Natural killer cell (primary cell): Measurements from ENCODE around the gene C16orf74. TPM values are rescaled to one million over a fixed set of nuclear protein-coding genes. Genes with fewer than 3 reads are reported as not detected.

Source experiments
- ATAC-seq, 3 donors: fragments of 150-1000 bp in 2 of 3; fragments of 200-7000 bp in 1 of 3; cut with Tn5 transposase; 1 replicate in 1 of 3; 2 replicates in 2 of 3; pipeline ENCODE4 v1.10.0; 2021; ENCODE audit warnings: mild to moderate bottlenecking in 2 of 3, moderate library complexity in 2 of 3
- DNase-seq, 2 donors: peaks; one replicate each; pipeline versions ENCODE4 v3.0.0 to v3.0.0-alpha.2; 2013 to 2021; ENCODE audit warnings: mixed read lengths in 1 of 2
- H3K27ac ChIP-seq: one replicate; pipeline ENCODE4 v1.5.1; 2013; ENCODE audit warnings: mild to moderate bottlenecking, low read length
- H3K27me3 ChIP-seq: one replicate; pipeline ENCODE4 v1.6.1; 2013; ENCODE audit warnings: low read length; ENCODE audit not compliant: control insufficient read depth, insufficient read depth
- H3K36me3 ChIP-seq: one replicate; pipeline ENCODE4 v1.6.1; 2013; ENCODE audit warnings: low read length; ENCODE audit not compliant: control insufficient read depth, insufficient read depth
- H3K4me1 ChIP-seq: one replicate; pipeline ENCODE4 v1.6.1; 2013; ENCODE audit warnings: low read length; ENCODE audit not compliant: control insufficient read depth, insufficient read depth
- H3K4me3 ChIP-seq: one replicate; pipeline ENCODE4 v1.5.1; 2013; ENCODE audit warnings: low read length
- H3K9me3 ChIP-seq: one replicate; pipeline ENCODE4 v1.6.1; 2013; ENCODE audit warnings: low read length; ENCODE audit not compliant: control insufficient read depth, insufficient read depth
- H3K27ac Mint-ChIP-seq, 2 donors: one replicate each; pipeline ENCODE4 v1.8.0; 2022; ENCODE audit warnings: mild to moderate bottlenecking in 2 of 2, mixed read lengths in 2 of 2, moderate library complexity in 1 of 2
- H3K27me3 Mint-ChIP-seq, 2 donors: one replicate each; pipeline ENCODE4 v1.8.0; 2022; ENCODE audit warnings: low read depth in 2 of 2, mixed read lengths in 2 of 2
- H3K36me3 Mint-ChIP-seq: one replicate; pipeline ENCODE4 v1.8.0; 2022; ENCODE audit warnings: mixed read lengths
- H3K4me1 Mint-ChIP-seq, 2 donors: one replicate each; pipeline ENCODE4 v1.8.0; 2022; ENCODE audit warnings: mixed read lengths in 2 of 2
- H3K4me3 Mint-ChIP-seq: one replicate; pipeline ENCODE4 v1.8.0; 2022; ENCODE audit warnings: mild to moderate bottlenecking, moderate library complexity, mixed read lengths
- H3K9me3 Mint-ChIP-seq, 2 donors: one replicate each; pipeline ENCODE4 v1.8.0; 2022; ENCODE audit warnings: mixed read lengths in 2 of 2
- CTCF ChIP-seq: fragments of 200-600 bp; IDR thresholded peaks from one replicate; pipeline ENCODE4 v1.8.0; 2022; ENCODE audit warnings: antibody characterized with exemption
- WGBS: methylation state at CpG from one replicate; pipeline ENCODE4 v1.1.7; 2013; ENCODE audit warnings: missing lambda C conversion rate; ENCODE audit not compliant: insufficient coverage; 5-methylcytosine and 5-hydroxymethylcytosine counted together
- intact Hi-C: fragments of 100-400 bp; cut with micrococcal nuclease; formaldehyde crosslinking; loops from one replicate; pipeline ENCODE4 v1.14.2; 2022
- total RNA-seq, 4 donors: library from RNA; stranded (reverse); fragments of 120-200 nt in 1 of 4; gene quantifications; one replicate each; pipeline versions ENCODE4 v1.2.3 to v1.2.4, GENCODE V29; 2013 to 2022

C16orf74 gene
- total RNA-seq, 3 donors from 2014 or later (not counting 1 experiment from before 2014, with no cell fraction given) = 0.71 to 2.2 (median 1.8) TPM

- H3K36me3 Mint-ChIP-seq = no peaks in the 10 kb centered on the region
- no peak overlapping the region for H3K4me3 Mint-ChIP-seq
- Histone ChIP-seq H3K36me3 (no peaks in the 10 kb centered on the region), H3K27me3 (no peaks in the 10 kb centered on the region), H3K9me3 (no peaks in the 10 kb centered on the region), H3K27ac (no peak overlapping the region), H3K4me1 (peaks cover 17% of the 10 kb centered on the region), H3K4me3 (no peak overlapping the region)
- WGBS = 91% methylated on average over 2 of the region's 2 CpGs
- ATAC-seq (no peak), DNase-seq (no peak)
- TF ChIP-seq CTCF = no peak
- H3K4me1 Mint-ChIP-seq = peaks cover 7 to 12% of the 10 kb centered on the region in 2 donors
- intact Hi-C loops = no loop called here
- no peaks in the 10 kb centered on the region for H3K27me3 Mint-ChIP-seq
- H3K27ac Mint-ChIP-seq = no peak overlapping the region
- no peaks in the 10 kb centered on the region for H3K9me3 Mint-ChIP-seq
Measured at GRCh38 chr16:85685251-85685650, 65.6 kb downstream of the C16orf74 start.

- Mint-ChIP-seq H3K27me3 (no peaks in the 10 kb centered on the region), H3K9me3 (no peaks in the 10 kb centered on the region), H3K4me1 (peaks cover 10 to 20% of the 10 kb centered on the region in 2 donors), H3K4me3 (no peak overlapping the region), H3K36me3 (no peaks in the 10 kb centered on the region), H3K27ac (no peak overlapping the region)
- ATAC-seq (no peak), DNase-seq (no peak)
- Histone ChIP-seq H3K4me1 (peaks cover 5% of the 10 kb centered on the region), H3K27me3 (no peaks in the 10 kb centered on the region), H3K4me3 (no peak overlapping the region), H3K27ac (no peak overlapping the region), H3K36me3 (no peaks in the 10 kb centered on the region), H3K9me3 (no peaks in the 10 kb centered on the region)
- intact Hi-C loops = no loop called here
- no peak for TF ChIP-seq CTCF
Measured at GRCh38 chr16:85683363-85683762, 67.5 kb downstream of the C16orf74 start.

- ATAC-seq = no peak
- Mint-ChIP-seq H3K27ac (no peak overlapping the region), H3K9me3 (no peaks in the 10 kb centered on the region), H3K4me1 (peaks cover 10 to 20% of the 10 kb centered on the region in 2 donors), H3K27me3 (no peaks in the 10 kb centered on the region), H3K36me3 (no peaks in the 10 kb centered on the region), H3K4me3 (no peak overlapping the region)
- Histone ChIP-seq H3K4me1 (no peaks in the 10 kb centered on the region), H3K4me3 (no peak overlapping the region), H3K27ac (no peak overlapping the region), H3K27me3 (no peaks in the 10 kb centered on the region), H3K36me3 (no peaks in the 10 kb centered on the region), H3K9me3 (no peaks in the 10 kb centered on the region)
- 99% methylated on average over 9 of the region's 9 CpGs for WGBS
- intact Hi-C loops = no loop called here
- no peak for DNase-seq
- no peak for TF ChIP-seq CTCF
Measured at GRCh38 chr16:85682516-85682915, 68.4 kb downstream of the C16orf74 start.

GRCh38 chr16:85681255-85681654 lies 69.6 kb downstream of the C16orf74 start:
- ATAC-seq (no peak), DNase-seq (no peak)
- WGBS = 93% methylated on average over 6 of the region's 8 CpGs
- no peaks in the 10 kb centered on the region for H3K36me3 Mint-ChIP-seq
- Histone ChIP-seq H3K36me3 (peaks cover 5% of the 10 kb centered on the region), H3K4me1 (no peaks in the 10 kb centered on the region), H3K4me3 (no peak overlapping the region), H3K9me3 (no peaks in the 10 kb centered on the region), H3K27me3 (no peaks in the 10 kb centered on the region), H3K27ac (no peak overlapping the region)
- TF ChIP-seq CTCF = no peak
- H3K9me3 Mint-ChIP-seq = no peaks in the 10 kb centered on the region
- intact Hi-C loops = no loop called here
- H3K27me3 Mint-ChIP-seq = no peaks in the 10 kb centered on the region
- no peak overlapping the region for H3K4me3 Mint-ChIP-seq
- H3K4me1 Mint-ChIP-seq = peaks cover 10 to 20% of the 10 kb centered on the region in 2 donors
- peak overlapping the region in 1 of 2 donors; percentile 83 for H3K27ac Mint-ChIP-seq
